ENCODE measurements around the gene PSME3IP1. TPM values are rescaled to one million over a fixed set of nuclear protein-coding genes. Genes with fewer than 3 reads are reported as not detected.

PSME3IP1 gene
- total RNA-seq = 47.6 and 66.3 TPM in 2 replicates

GRCh38 chr16:57185945-57186871 is at the start of gene PSME3IP1, which contains the start of gene RSPRY1:
Gene PSME3IP1 (minus strand): TSS chr16:57186039. CDS start chr16:57173854, 12,185 bp downstream.
Gene RSPRY1 (plus strand): TSS chr16:57186329. CDS start chr16:57204659, 18,330 bp downstream.

Other genes with a start within 250 kb of the PSME3IP1 start
- not detected in 2 replicates for gene CETP, start 224.1 kb downstream of the PSME3IP1 start, total RNA-seq
- gene NLRC5, start 196.5 kb downstream of the PSME3IP1 start, total RNA-seq = 1.5 and 1.6 TPM in 2 replicates
- 15.1 and 22.6 TPM in 2 replicates for gene CPNE2, start 93.5 kb downstream of the PSME3IP1 start, total RNA-seq
- gene RSPRY1, start 290 bp upstream of the PSME3IP1 start, total RNA-seq = 27.6 and 27.8 TPM in 2 replicates
- gene ARL2BP, start 59.2 kb upstream of the PSME3IP1 start, total RNA-seq = 86.9 and 103 TPM in 2 replicates
- gene PLLP, start 98.6 kb upstream of the PSME3IP1 start, total RNA-seq = 9.0 and 12.4 TPM in 2 replicates
- not detected in 2 replicates for gene CCL22, start 172.7 kb upstream of the PSME3IP1 start, total RNA-seq
- 4.2 and 8.4 TPM in 2 replicates for gene CX3CL1, start 186.5 kb upstream of the PSME3IP1 start, total RNA-seq
- not detected in 2 replicates for gene CCL17, start 218.7 kb upstream of the PSME3IP1 start, total RNA-seq

All from hair follicular keratinocyte (primary cell).